ENCODE results near the gene PLXNA4. TPM values are rescaled to one million over a fixed set of nuclear protein-coding genes. Genes with fewer than 3 reads are reported as not detected.

Gene PLXNA4
- polyA plus RNA-seq, 5 donors, result 1.6 to 6.2 (median 2.5) TPM

GRCh38 chr7:132263151-132263550 lies 313.1 kb downstream of the PLXNA4 start:
- DNase-seq, result no peak

GRCh38 chr7:132262160-132262470 lies 314.2 kb downstream of the PLXNA4 start:
- no peak for DNase-seq

GRCh38 chr7:132261327-132262159 lies 314.7 kb downstream of the PLXNA4 start:
- DNase-seq, result no peak

- DNase-seq, result no peak
Observed at GRCh38 chr7:132258231-132258630, 318.0 kb downstream of the PLXNA4 start.

GRCh38 chr7:132257253-132257652 lies 319.0 kb downstream of the PLXNA4 start:
- DNase-seq, result no peak

GRCh38 chr7:132256721-132257212 lies 319.5 kb downstream of the PLXNA4 start:
- DNase-seq, result no peak

- DNase-seq, result no peak
Observed at GRCh38 chr7:132255898-132256297, 320.4 kb downstream of the PLXNA4 start.

- no peak for DNase-seq
Observed at GRCh38 chr7:132255115-132255797, 321.0 kb downstream of the PLXNA4 start.

GRCh38 chr7:132254455-132254854 lies 321.8 kb downstream of the PLXNA4 start:
- no peak for DNase-seq

- DNase-seq, result no peak
Observed at GRCh38 chr7:132252793-132253100, 323.5 kb downstream of the PLXNA4 start.

- DNase-seq, result peak; percentile 46 to 55
Observed at GRCh38 chr7:132251327-132251659, 325.0 kb downstream of the PLXNA4 start.

GRCh38 chr7:132250480-132251326 lies 325.6 kb downstream of the PLXNA4 start:
- DNase-seq, result no peak

- DNase-seq, result no peak
Observed at GRCh38 chr7:132249256-132249971, 326.9 kb downstream of the PLXNA4 start.

GRCh38 chr7:132248841-132249240 lies 327.4 kb downstream of the PLXNA4 start:
- no peak for DNase-seq

GRCh38 chr7:132247995-132248618 lies 328.2 kb downstream of the PLXNA4 start:
- no peak for DNase-seq

GRCh38 chr7:132246591-132246990 lies 329.7 kb downstream of the PLXNA4 start:
- no peak for DNase-seq

- DNase-seq, result no peak
Observed at GRCh38 chr7:132245539-132245938, 330.7 kb downstream of the PLXNA4 start.

GRCh38 chr7:132244903-132245480 lies 331.3 kb downstream of the PLXNA4 start:
- DNase-seq, result no peak

- no peak for DNase-seq
Observed at GRCh38 chr7:132243463-132243862, 332.8 kb downstream of the PLXNA4 start.

GRCh38 chr7:132243051-132243450 lies 333.2 kb downstream of the PLXNA4 start:
- DNase-seq, result peak; percentile 42 to 64

- DNase-seq, result no peak
Observed at GRCh38 chr7:132242192-132242812, 334.0 kb downstream of the PLXNA4 start.
